ENCODE results near the gene ZFR. TPM values are rescaled to one million over a fixed set of nuclear protein-coding genes. Genes with fewer than 3 reads are reported as not detected.
"Not testable (repeated sequence)": the region's sequence is repeated elsewhere in the genome, so short reads cannot be mapped to it uniquely, and the experiment has no call there.

The ZFR gene
- total RNA-seq, 1 donor from 2014 or later = 65.0 TPM

DNA sequence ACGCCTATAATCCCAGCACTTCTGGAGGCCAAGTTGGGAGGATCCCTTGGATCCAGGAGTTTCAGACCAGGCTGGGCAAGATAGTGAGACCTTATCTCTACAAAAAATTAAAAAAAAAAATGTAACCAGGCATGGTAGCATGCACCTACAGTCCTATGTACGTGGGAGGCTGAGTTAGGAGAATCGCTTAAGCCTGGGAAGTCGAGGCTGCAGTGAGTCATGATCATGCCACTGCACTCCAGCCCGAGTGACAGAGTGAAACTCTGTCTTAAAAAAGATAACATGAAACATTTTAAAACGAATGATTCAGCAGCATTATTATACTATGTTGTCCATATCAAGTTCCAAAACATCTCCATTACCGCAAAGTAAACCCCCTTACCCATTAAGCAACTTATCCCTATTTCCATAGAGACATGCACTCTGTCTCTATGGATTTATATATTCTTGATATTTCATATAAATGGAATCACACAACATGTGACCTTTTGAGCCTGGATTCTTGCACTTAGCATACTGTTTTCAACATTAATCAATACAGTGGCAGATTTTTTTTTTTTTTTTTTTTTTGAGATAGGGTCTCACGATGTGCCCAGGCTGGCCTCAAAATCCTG is 74.9 kb downstream of the ZFR start:
- H3K36me3 ChIP-seq (ENCODE audit: control insufficient read depth, insufficient read depth, low read length) = peaks cover 5% of the 10 kb centered on the region
- H3K27me3 ChIP-seq (ENCODE audit: control insufficient read depth, insufficient read depth, low read length) = no peaks in the 10 kb centered on the region
- DNase-seq (ENCODE audit: low read depth) (no peak), FAIRE-seq (no peak)
- TF ChIP-seq, protein P1, sequence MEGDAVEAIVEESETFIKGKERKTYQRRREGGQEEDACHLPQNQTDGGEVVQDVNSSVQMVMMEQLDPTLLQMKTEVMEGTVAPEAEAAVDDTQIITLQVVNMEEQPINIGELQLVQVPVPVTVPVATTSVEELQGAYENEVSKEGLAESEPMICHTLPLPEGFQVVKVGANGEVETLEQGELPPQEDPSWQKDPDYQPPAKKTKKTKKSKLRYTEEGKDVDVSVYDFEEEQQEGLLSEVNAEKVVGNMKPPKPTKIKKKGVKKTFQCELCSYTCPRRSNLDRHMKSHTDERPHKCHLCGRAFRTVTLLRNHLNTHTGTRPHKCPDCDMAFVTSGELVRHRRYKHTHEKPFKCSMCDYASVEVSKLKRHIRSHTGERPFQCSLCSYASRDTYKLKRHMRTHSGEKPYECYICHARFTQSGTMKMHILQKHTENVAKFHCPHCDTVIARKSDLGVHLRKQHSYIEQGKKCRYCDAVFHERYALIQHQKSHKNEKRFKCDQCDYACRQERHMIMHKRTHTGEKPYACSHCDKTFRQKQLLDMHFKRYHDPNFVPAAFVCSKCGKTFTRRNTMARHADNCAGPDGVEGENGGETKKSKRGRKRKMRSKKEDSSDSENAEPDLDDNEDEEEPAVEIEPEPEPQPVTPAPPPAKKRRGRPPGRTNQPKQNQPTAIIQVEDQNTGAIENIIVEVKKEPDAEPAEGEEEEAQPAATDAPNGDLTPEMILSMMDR (IDR thresholded peaks at IDR 0.05; ENCODE audit: insufficient read depth, low read length, severe bottlenecking) = no peak
- H3K4me3 ChIP-seq (ENCODE audit: low read depth, low read length) = no peak overlapping the region

DNA sequence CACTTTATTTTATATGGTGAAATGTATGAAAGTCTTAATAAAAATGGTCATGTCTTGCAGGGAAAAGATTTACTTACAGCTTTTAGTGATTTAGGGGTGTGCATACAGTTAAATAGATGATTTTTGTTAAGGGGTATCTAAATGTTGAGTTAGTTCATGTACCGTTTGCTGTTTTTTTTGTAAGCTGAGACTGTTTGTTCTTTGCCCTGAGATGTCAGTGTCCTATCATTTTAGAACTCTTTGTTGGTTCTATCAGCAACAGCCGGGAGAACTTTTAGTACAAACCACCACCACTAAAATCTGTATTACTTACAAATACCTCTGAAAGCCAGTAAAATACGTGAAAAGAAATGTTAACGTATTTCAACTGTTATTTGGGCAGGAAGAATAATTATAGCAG is 75.5 kb downstream of the ZFR start:
- Histone ChIP-seq H3K4me3 (ENCODE audit: low read depth, low read length) (no peak overlapping the region), H3K36me3 (ENCODE audit: control insufficient read depth, insufficient read depth, low read length) (peaks cover 7% of the 10 kb centered on the region), H3K27me3 (ENCODE audit: control insufficient read depth, insufficient read depth, low read length) (no peaks in the 10 kb centered on the region)
- FAIRE-seq (no peak), DNase-seq (ENCODE audit: low read depth) (no peak)
- TF ChIP-seq, protein P1 (IDR thresholded peaks at IDR 0.05; ENCODE audit: insufficient read depth, low read length, severe bottlenecking) = no peak

DNA sequence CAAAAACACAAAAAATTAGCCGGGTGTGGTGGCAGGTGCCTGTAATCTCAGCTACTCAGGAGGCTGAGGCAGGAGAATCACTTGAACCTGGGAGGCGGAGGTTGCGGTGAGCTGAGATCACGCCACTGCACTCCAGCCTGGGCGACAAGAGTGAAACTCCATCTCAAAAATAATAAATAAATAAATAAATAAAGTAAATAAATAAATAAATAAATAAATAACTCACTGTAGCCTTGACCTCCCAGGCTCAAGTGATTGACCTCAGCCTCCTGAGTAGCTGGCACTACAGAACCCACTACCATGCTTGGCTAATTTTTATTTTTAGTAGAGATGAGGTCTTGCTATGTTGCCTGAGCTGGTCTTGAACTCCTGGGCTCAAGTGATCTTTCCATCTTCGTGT is 77.3 kb downstream of the ZFR start:
- not testable (repeated sequence) for H3K36me3 ChIP-seq (ENCODE audit: control insufficient read depth, insufficient read depth, low read length); H3K27me3 ChIP-seq (ENCODE audit: control insufficient read depth, insufficient read depth, low read length); FAIRE-seq; H3K4me3 ChIP-seq (ENCODE audit: low read depth, low read length); DNase-seq (ENCODE audit: low read depth)

DNA sequence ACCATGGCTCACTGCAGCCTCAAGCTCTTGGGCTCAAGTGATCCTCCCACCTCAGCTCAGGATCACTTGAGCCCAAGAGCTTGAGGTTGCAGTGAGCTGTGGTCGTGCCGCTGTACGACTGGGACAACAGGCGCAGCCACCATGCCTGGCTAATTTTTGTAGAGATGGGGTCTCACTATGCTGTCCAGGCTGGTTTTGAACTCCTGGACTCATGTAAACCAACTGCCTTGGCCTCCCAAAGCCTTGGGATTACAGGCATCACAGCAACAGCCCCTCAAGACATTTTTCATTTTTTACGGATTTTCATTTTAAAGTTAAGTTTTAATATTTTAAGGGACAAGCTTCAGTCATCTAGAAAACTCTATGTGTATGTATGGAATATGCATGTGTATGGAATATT is 78.9 kb downstream of the ZFR start:
- H3K36me3 ChIP-seq (ENCODE audit: control insufficient read depth, insufficient read depth, low read length) = peaks cover 5% of the 10 kb centered on the region
- no peak overlapping the region for H3K4me3 ChIP-seq (ENCODE audit: low read depth, low read length)
- no peaks in the 10 kb centered on the region for H3K27me3 ChIP-seq (ENCODE audit: control insufficient read depth, insufficient read depth, low read length)
- TF ChIP-seq, protein P1 (IDR thresholded peaks at IDR 0.05; ENCODE audit: insufficient read depth, low read length, severe bottlenecking) = no peak
- FAIRE-seq = no peak
- DNase-seq (ENCODE audit: low read depth) = no peak

DNA sequence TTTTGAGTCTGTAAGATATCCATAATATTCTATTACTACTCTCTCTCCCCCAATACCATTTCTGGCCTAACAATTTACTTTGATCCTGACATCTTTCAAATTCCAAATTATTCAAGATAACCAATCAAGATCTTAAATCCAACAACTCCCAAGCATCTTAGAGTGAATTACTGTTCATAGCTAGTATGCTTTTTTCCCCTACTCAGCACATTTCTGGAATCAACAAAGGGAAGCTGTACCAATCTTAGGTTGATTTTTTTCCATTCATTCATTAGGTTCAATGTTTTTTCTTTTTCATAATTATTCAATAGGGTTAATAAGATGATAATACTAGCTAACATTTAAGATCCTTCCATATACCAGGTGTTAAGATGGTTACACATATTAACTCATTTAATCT is 81.5 kb downstream of the ZFR start:
- H3K36me3 ChIP-seq (ENCODE audit: control insufficient read depth, insufficient read depth, low read length) = peaks cover 7% of the 10 kb centered on the region

DNA sequence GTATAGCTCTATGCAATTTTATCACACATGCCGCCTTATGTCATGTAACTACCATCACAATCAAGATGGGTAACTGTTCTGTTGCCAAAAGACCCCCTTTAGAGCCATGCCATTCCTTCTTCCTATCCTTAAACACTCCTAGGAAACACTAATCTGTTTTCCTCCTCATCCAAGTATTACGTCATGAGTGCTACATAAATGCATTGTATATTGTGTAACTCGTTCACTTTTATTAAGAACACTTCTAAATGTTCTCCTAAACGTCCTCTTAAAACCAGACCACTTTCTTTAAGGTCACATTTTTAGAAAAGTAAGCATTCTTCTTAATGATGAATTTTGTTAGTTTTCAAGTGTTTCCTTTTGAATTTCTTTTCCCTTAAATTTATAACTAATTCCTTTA is 82.0 kb downstream of the ZFR start:
- no peak for FAIRE-seq
- no peak for DNase-seq (ENCODE audit: low read depth)
- TF ChIP-seq, protein P1 (IDR thresholded peaks at IDR 0.05; ENCODE audit: insufficient read depth, low read length, severe bottlenecking) = no peak
- H3K36me3 ChIP-seq (ENCODE audit: control insufficient read depth, insufficient read depth, low read length) = peaks cover 7% of the 10 kb centered on the region
- H3K4me3 ChIP-seq (ENCODE audit: low read depth, low read length) = no peak overlapping the region
- no peaks in the 10 kb centered on the region for H3K27me3 ChIP-seq (ENCODE audit: control insufficient read depth, insufficient read depth, low read length)

More for the DNA sequence above, 81.5 kb downstream of the ZFR start:
- TF ChIP-seq, protein P1 (IDR thresholded peaks at IDR 0.05; ENCODE audit: insufficient read depth, low read length, severe bottlenecking) = no peak
- DNase-seq (ENCODE audit: low read depth) = no peak
- H3K27me3 ChIP-seq (ENCODE audit: control insufficient read depth, insufficient read depth, low read length) = no peaks in the 10 kb centered on the region
- FAIRE-seq = no peak
- H3K4me3 ChIP-seq (ENCODE audit: low read depth, low read length) = no peak overlapping the region
